Activated CD4-positive, alpha-beta T cell treated with anti-CD3 and anti-CD28 coated beads, Interleukin-2, amount 50 U/mL, for 16 hours (primary cell): ENCODE measurements around the gene PPP4R2.

Experiments used
- DNase-seq: peaks from one replicate; pipeline ENCODE4 v3.0.0-alpha.2; 2020

Gene PPP4R2, protein sequence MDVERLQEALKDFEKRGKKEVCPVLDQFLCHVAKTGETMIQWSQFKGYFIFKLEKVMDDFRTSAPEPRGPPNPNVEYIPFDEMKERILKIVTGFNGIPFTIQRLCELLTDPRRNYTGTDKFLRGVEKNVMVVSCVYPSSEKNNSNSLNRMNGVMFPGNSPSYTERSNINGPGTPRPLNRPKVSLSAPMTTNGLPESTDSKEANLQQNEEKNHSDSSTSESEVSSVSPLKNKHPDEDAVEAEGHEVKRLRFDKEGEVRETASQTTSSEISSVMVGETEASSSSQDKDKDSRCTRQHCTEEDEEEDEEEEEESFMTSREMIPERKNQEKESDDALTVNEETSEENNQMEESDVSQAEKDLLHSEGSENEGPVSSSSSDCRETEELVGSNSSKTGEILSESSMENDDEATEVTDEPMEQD

DNA sequence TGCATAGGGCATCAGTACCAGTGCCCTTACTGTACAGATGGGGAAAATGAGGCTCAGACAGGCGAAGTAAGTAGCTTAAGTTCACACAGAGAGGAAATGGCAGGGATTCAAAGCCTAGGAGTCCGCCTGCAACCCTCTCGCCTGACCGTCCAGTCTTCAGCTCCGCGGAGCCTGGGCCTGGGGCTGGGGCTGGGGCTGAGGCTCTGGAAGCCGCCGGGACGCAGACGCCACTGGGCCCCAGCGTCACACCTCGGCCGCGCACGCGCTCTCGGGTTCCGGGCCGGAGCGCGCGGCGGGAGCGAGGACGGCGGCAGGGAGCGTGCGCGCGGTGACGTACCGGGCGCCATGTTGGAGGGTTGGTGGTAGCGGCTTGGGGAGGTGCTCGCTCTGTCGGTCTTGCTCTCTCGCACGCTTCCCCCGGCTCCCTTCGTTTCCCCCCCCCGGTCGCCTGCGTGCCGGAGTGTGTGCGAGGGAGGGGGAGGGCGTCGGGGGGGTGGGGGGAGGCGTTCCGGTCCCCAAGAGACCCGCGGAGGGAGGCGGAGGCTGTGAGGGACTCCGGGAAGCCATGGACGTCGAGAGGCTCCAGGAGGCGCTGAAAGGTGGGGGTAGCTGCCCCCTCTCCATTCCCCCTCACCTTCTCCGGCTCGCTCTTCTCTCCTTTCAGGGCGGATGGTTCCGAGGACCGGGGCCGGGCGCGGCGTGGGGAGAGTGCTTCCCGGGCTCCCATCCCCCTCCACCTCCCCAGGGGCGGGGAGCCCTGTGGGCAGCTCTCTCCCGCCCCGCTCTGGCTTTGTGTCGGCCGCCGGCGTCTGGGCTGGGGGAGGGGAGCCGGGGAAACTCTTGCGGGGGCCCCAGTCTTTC lies at the start of gene PPP4R2:
Gene PPP4R2 (plus strand): TSS at position 339 of the 861 bp plus-strand sequence. CDS start 227 bp downstream, at position 566.
- peak; percentile 91 for DNase-seq

DNA sequence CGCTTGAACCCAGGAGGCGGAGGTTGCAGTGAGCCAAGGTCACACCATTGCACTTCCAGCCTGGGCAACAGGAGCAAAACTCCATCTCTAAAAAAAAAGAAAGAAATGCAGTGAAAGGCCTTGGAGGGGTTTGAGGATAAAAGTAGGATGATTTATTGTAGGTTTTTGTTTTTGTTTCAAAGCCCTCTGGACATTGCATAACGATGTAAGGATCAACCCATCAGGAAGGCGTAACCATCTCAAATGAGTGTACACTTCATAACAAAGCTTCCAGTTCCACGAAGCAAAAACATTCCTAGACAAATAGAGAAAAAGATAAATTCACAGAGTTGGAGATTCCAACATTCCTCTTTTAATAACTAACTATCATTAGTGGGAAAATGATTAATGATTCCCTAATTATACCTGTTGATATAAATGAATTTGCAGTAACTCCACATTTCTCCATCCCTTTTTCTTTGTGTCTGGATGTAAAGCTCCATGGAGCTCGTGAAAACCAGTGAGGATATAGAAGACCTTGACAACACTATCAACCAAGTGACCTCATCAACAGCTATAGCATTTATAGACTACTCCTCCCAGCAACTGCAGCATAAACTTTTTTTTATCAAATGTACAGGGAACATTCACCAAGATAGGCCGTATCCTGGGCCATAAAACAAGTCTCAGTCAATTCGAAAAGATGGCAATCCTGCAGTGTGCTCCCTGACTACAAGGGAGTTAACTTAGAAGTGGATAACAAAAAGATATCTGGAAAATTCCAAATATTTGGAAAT lies 48.7 kb upstream of the PPP4R2 start:
- no peak for DNase-seq

DNA sequence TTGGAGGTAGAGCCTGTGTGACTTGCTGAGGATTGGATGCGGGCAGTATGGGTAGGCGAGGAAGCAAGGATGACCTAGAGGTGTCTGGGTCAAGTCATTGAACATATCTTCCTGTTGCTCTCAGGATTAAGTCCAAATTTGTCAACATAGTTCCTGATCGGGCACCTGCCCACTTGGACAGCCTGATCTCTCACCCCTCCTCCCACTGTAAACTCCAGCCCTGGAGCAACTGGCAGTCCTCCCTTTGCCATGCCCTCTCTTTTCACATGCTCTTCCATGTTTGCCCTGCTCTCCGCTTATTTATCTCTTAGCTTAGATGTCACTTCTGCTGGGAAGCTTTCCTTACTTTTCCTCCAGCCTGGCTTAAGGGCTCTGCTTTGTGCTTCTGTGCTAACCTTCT lies 47.6 kb upstream of the PPP4R2 start:
- no peak for DNase-seq

DNA sequence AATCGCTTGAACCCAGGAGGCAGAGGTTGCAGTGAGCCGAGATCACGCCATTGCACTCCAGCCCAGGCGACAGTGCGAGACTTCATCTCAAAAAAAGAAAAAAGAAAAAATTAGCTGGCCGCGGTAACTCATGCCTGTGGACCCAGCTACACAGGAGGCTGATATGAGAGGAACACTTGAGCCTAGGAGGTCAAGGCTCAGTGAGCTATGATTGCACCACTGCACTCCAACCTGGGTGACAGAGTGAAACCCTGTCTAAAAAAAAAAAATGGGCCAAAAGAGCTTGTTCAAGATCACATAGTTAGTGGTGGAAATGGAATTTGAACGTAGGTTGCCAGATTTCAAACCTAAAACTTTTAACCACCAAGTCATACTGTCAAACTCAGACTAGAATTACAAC lies 46.2 kb upstream of the PPP4R2 start:
- DNase-seq, result no peak

DNA sequence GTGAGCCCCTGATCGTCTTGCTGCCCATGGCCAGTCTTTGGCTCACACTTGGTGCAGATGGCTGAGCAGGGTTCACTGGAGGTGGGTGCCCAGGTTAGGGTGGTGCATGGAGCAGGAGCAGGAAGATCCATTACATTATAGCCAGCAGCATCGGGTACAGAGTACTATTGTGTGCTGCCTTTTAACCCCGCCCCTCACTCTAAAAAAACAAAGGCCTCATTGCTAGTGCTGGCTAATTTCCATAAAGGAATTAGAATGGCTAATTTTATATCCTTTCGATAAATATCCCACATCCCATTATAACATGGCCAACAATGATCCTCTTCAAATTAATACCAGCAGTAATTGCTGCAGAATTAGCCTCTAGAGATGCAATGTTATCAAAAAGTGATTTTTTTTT lies 45.8 kb upstream of the PPP4R2 start:
- no peak for DNase-seq

DNA sequence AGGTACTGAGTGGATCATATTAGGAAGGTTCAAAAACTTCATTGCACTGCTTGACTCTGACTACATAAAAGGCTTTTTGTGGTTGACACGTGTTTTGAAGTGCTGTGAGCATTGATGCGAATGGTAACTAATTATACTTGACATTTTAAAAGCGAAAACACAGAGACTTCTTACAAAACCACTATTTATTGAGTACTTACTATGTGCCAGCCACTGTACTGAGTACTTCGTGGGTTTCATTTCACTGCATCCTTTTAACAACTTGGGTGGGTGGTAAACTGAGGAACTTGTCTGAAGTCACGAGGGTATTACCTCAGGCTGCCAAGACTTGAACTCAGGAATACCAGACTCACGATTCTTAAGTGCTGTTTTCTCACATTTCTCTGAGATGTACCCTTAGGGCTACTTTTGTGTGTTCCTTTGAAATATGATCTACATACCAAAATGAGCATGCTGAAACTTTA lies 45.3 kb upstream of the PPP4R2 start:
- DNase-seq, result peak; percentile 28

DNA sequence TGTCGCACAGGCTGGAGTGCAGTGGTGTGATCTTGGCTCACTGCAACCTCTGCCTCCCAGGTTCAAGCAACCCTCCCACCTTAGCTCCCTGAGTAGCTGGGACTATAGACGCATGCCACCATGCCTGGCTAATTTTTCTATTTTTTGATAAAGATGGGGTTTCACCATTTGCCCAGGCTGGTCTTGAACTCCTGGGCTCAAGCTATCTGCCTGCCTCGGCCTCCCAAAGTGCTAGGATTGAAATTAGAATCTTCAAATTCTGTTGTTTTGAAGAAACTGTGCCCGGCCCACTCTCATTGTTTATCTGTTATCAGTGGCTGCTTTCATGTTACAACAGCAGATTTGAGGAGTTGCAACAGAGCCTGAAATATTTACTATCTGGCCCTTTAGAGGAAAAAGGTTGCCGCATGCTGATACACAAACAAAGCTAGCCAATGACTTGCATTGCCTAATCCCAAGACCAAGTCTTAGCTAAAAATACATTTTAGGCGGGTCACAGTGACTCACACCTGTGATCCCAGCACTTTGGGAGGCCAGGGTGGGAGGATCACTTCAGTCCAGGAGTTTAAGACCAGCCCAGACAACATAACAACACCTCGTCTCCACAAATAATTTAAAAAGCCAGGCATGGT lies 43.2 kb upstream of the PPP4R2 start:
- DNase-seq, result no peak

DNA sequence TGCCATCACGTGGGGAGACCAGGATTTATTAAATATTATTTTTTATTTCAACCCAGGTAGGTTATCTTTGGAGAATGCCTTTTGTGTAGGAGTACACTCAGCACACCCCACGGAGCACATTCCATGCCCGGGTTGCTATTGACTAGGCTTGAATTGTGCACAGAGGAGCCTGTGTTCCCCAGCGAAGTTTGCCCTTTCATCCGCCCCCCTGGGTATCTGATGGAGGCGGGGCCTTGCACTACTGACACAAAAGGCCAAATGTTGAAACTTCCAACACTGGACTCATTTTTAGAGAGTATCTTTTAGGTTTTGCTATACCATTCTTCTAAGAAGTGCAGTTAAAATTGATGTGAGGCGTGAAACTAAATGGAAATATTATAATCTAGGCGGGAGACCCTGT lies 39.3 kb upstream of the PPP4R2 start:
- no peak for DNase-seq

DNA sequence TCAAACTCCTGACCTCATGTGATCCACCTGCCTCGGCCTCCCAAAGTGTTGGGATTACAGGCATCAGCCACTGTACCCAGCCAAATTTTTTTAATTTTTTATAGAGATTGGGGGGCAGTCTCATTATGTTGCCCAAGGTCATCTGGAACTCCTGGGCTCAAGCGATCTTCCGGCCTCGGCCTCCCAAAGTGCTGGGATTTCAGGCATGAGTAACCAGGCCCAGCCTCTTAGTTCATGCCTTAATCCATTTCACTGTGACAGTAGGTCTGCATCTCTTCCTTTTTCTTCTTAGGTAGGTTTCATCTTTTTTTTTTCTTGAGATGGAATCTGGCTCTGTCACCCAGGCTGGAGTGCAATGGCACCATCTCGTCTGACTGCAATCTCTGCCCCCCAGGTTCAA lies 37.3 kb upstream of the PPP4R2 start:
- no peak for DNase-seq

DNA sequence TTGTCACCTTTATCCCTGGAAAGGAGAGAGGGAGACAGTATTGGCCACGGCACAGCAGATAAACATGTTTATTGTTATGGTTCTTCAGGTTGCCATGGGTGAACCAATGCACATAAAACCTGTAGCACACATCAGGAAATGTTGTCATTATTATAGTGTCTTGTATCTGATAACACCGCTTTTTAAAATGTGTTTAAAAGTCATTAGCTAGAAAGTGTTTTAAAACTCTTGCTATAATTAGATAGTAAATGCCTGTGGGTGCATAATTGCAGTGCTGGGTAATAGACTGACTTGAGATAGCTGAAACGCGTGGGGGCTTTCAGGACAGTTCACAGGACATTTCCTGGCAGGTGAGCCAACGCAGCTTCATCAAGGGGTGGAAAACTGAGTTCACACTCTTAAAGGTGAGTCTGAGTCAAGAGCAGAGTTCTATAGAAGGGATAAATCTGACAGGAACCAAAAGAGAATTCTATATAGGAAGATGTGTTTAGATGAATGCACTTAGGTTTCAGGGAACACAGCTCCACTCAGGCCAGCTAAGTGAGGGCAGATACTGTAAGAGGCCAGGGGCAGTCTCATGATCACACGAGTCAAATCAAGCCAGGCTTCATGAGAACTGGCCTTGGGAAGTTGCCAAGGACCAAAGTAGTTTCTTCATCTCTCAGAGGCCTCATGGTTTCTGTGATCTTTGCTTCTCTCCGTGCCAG lies 35.6 kb upstream of the PPP4R2 start:
- DNase-seq, result no peak

DNA sequence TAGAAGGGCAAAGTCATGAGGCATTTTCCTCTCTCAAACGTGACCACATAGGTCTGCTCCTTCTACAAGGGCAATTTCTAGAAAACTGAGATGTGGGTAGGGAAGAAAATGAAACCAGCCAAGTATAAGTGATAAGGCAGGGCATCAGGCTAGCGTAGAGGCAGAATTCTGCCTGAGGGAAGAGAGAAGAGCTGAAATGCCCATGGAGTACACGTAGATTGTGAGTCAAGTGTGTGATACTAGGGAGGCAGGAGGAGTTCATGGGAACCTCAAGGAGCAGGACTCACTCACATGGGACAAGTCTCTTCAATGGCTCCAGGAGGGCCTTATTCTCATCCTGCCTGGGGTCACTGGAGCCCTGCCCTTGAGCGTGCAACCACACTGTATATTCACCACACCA lies 34.9 kb upstream of the PPP4R2 start:
- DNase-seq, result no peak

DNA sequence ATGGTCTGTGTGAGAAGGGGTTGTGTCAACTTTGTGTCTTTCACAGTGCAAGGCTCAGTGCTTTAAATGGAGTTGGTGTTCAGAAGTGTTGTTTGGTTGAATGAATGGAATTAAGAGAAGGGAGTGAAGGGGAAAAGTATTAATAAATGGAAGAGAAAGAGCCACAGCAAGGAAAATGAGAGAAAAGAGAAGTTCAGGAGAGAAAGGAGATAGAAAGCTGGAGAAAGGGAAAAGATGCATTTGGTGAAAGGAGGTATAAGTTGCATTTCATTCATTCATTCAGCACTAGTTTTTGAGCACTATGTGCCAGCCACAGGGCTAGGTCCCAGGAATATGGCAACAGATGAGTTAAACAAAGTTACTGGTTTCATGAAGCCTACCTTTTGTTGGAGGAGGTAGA lies 34.3 kb upstream of the PPP4R2 start:
- DNase-seq, result no peak

DNA sequence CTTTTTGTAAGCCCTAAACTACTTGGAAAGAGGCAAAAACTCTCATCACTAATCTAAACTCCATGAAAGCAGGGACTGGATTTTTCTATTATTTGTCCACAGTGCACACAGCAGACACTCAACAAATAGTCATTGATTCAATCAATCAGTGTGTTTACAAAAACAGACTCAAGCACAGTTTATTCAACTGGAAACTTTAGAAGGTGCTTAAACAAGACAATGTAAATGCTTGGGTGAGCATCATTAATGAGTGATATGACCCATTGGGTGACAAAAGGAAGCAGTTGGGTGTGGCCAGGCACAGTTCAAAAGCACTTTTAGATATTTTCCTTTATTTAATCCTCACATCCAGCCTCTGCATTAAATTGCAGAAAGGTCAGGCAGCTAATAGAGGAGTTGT lies 32.0 kb upstream of the PPP4R2 start:
- no peak for DNase-seq

DNA sequence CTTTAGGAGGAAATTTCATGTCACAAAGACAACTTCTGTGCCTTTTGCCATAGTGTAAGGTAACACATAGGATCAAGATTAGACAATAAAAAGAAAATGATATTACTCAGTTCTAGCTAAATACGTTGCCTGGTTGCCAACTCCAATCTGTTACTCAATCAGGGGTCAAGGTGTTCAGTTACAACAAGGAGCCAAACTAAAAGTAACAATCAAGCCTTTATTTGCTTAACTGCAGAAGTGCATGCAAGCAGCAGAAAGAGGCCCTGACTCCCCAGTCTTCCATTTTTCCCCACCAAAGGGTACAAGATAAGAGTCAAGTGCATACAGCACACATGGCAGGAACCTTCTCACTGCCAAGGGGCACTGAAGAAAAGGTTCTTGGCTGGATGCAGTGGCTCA lies 28.3 kb upstream of the PPP4R2 start:
- no peak for DNase-seq

DNA sequence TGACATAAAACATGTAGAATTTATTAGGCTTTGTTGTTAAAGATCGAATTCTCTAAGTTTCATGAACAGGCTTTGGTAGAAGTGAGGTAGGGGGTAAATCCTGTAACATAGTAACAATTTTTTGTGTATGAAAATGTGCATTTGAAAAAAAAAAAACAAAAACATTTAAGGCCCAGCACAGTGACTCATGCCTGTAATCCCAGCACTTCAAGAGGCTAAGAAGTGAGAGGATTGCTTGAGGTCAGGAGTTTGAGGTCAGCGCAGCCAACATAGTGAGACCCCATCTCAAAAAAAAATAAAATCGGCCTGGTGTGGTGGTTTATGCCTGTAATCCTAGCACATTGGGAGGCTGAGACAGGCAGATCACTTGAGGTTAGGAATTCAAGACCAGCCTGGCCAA lies 26.8 kb upstream of the PPP4R2 start:
- no peak for DNase-seq

DNA sequence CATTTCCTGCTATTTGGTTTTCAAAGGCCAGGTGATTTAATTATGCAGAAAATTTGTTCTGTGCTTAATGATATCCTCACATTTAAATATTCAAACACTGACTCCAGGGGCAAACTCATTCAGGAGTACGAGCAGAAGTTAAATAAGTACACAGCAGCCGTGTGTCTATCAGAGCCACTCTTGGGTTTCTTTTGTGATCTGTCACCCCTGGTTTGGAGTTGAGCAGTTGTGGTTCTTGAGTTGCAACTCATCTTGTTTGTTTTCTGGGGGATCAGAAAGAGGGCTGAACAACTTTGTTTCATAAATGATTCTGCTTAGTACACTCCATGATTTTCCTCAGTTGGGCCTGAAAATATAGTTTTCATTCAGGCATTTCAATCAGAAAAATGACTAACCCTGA lies 25.7 kb upstream of the PPP4R2 start:
- DNase-seq, result no peak

DNA sequence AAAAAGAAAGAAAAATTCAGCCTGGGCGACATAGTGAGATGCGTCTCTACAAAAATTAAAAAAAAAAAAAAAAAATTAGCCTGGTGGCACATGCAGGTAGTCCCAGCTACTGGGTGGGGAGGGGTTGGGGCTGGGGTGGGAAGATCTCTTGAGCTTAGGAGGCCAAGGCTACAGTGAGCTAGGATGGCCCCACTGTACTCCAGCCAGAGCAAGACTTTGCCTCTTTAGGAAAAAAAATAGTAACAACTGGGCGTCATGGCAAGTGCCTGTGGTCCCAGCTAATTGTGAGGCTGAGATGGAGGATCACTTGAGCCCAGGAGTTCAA lies 23.9 kb upstream of the PPP4R2 start:
- no peak for DNase-seq

DNA sequence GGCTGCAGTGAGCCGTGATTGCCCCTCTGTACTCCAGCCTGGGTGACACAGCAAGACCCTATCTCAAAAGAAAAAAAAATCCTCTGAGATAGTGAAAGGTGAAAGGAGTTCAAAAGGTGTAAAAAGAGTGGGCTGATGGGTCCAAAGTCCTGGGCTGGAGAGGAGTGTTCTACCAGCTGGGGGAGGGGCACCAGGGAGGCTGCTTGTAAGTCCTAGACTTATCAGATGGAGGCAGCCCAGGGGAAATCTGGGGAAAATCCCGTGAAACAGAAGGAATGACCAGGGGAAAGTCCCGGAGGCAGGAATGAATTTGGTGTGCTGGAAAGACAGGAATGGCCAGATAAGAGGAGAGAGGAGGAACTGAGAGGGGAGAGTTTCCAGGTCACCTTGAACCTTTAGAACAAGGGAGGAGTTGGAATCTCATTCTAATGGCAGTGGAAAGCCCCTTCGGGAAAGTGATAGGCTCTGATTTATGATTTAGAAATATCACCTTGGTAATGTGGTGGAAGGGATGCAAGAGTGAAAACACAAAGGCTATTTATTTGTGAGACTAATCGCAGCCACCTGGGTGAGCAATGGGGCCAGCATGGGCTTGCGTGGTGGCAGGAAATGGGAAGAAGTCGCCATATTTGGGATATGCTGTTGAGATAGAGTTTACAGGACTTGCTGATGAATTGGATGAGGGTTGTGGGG lies 23.4 kb upstream of the PPP4R2 start:
- no peak for DNase-seq

DNA sequence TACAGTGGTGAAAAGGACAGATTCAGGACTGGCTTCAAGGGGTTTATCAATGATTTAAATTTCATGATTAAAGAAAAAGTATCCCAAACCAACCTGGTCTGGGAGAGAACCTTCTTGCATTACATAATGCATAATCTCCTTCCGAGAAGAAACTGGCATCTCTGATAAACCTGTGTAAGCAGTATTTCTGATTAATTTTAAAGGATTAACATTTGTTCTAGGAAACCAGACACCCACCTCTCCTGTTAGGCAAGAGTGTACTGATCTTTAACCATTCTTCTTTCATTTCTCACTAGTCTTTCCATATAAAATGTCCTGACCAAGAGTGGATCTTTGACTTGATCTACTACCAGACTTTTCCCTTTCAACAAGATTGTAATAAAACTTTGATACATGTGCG lies 22.8 kb upstream of the PPP4R2 start:
- DNase-seq, result no peak

DNA sequence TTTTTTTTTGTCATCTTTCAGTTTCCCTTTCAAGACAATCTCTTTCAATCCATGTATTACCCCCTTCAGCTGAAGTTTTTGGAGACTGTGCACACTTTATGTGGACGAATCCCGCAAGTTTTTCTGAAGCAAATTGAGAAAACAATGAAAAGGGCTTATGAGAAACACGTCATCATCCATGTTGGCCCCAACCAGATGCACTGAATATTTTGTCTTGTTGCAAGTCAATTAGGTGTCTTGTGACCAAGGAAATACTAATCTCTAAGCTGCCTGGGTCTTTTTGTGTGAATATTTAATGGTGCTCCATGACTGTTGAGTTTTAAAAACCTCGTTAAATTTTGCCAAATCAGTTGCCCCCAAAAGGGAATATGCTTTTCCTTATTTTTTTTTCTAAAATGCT lies 21.7 kb upstream of the PPP4R2 start:
- no peak for DNase-seq

DNA sequence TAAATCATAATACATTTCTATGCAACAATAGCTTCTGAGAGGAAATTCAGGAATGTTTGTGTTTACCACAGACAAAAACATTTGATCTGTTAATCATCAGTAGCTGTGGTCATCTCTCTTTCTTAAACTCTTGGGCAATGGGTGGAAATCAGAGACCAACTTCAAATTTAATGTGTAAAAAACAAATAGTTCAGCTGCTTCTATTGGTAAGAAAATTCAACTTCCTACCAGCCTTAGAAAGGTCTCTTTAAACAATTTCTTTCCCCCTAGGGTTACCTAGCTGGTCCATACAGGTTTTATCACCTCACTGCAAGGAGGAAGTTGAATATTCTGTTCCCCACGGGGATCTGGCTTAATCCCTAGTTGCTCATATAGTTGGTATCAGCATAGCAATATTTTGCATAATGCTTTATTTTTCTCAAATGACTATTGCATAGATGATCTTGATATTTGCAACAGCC lies 20.3 kb upstream of the PPP4R2 start:
- no peak for DNase-seq
